HUDEP-2 (cell line): ENCODE data around the gene BIRC2.

Experiments
- DNase-seq, 76 experiments: peaks; one replicate each; lab custom pipeline; 2025; ENCODE audit not compliant: unreplicated experiment in 76 of 76; lab: John Stamatoyannopoulos, UW

The BIRC2 gene

GRCh38 chr11:102398297-102398696 is 51.3 kb downstream of the BIRC2 start:
- DNase-seq = no peak

GRCh38 chr11:102399189-102399588 is 52.2 kb downstream of the BIRC2 start:
- DNase-seq = no peak

- no peak for DNase-seq
These were observed 53.6 kb downstream of the BIRC2 start for GRCh38 chr11:102400603-102401002.

- no peak for DNase-seq
These were observed 54.9 kb downstream of the BIRC2 start for GRCh38 chr11:102401905-102402304.

DNA sequence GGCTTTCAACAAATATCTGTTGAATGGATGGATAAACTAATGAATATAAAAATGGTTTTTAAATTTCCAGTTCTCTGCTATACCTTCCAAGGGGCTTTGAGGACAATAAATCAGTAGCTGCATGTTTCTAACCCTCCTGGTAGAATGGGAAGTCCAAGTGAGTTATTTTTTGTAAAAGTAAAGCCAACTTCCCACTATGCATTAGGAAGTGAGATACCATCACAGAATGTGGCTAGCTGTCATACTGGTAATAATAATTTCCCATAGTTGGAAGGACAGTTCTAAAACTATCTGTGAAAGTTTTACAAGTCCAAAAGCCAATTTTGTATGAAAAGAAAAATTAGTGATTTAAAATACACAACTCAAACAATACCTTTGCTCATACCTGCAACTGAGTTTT is 55.5 kb downstream of the BIRC2 start:
- DNase-seq = no peak

GRCh38 chr11:102405501-102405900 is 58.5 kb downstream of the BIRC2 start:
- no peak for DNase-seq

GRCh38 chr11:102406099-102406498 is 59.1 kb downstream of the BIRC2 start:
- no peak for DNase-seq

DNA sequence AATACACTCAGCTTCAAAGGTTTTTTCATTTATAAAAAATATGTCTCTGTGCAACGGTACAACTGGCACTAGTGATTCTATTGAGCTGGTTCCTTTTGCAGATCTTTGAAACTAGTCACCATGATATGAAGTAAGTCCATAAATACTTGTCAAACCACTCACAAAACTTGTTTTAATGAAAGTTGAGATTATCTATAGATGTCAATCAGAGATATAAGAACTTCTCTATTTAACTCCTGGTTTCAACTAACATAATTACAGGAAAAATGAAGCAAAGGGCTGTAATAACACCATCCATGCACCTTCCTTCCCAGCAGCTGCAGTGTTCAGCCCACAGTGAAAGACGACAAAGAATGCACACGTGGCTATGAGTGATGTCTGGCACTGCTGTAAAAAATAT is 60.9 kb downstream of the BIRC2 start:
- DNase-seq = no peak

GRCh38 chr11:102408339-102408738 is 61.3 kb downstream of the BIRC2 start:
- no peak for DNase-seq

- no peak for DNase-seq
These were observed 63.4 kb downstream of the BIRC2 start for GRCh38 chr11:102410382-102410784.

- no peak for DNase-seq
These were observed 64.1 kb downstream of the BIRC2 start for GRCh38 chr11:102411142-102411541.

- no peak for DNase-seq
These were observed 66.5 kb downstream of the BIRC2 start for GRCh38 chr11:102413497-102413896.

- no peak for DNase-seq
These were observed 67.5 kb downstream of the BIRC2 start for GRCh38 chr11:102414559-102414958.

GRCh38 chr11:102415304-102415916 is 68.4 kb downstream of the BIRC2 start:
- DNase-seq = no peak

DNA sequence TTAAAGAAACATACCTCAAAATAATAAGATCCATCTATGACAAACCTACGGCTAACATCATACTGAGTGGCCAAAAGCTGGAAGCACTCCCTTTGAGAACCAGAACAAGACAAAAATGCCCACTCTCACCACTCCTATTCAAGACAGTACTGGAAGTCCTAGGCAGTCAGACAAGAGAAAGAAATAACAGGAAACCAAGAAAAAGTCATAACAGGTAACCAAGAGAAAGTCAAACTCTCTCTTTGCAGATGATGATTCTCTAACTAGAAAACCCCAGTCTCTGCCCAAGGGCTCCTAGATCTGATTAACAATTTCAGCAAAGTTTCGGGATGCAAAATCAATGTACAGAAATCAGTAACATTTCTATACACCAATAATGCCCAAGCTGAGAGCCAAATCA is 70.0 kb downstream of the BIRC2 start:
- DNase-seq = no peak

DNA sequence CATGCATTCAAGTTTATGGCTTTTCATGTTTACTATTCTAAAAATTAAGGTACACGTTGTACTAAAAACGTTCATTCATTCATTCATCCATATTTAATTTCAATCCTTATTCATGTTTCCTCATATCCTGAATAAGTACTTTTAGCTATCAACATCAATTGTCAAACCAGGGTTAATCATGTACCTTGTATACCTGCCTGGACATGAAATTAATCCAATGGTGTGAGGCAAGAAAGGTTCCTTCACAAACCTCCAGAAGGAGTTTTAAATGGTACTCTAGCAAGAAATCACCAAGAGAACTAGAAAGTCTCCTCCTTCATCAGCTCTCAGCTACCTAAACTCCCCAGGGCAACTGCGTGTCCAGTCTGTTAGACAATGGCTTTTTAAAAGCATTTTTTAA is 72.2 kb downstream of the BIRC2 start:
- DNase-seq = no peak

DNA sequence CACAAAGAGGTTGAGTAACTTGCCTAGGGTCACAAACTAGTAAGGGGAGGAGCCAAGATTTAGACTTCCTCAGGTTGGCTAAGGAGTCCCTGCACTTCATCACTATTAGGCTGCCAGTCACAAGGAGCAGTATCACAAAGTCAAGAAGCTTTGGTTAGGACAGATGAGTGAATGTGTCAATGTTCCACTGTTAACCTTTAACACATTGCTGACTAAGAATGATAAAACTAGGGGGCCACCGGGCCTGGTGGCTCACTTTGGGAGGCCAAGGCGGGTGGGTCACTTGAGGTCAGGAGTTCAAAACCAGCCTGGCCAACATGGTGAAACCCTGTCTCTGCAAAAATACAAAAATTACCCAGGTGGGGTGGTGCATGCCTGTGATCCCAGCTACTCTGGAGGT is 73.5 kb downstream of the BIRC2 start:
- no peak for DNase-seq

DNA sequence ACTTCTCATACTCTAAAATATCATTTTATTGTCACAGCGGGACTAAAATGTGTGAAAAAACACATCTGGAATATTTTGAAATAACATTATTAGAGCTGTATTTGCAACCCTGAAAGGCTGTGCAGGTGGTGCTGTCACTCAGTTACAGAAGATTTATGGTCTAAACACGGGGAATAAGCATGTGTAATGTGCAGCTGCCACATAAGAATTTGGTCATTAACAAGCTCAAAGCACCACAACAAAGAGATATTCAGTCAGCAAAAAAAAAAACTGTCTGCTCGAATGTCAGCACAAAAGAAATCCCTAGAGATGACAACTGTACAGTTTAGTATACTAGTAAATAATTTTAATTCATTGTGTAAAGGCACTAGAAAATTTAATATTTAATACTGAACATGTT is 74.2 kb downstream of the BIRC2 start:
- DNase-seq = no peak

GRCh38 chr11:102422817-102423712 is 76.1 kb downstream of the BIRC2 start:
- DNase-seq = no peak

DNA sequence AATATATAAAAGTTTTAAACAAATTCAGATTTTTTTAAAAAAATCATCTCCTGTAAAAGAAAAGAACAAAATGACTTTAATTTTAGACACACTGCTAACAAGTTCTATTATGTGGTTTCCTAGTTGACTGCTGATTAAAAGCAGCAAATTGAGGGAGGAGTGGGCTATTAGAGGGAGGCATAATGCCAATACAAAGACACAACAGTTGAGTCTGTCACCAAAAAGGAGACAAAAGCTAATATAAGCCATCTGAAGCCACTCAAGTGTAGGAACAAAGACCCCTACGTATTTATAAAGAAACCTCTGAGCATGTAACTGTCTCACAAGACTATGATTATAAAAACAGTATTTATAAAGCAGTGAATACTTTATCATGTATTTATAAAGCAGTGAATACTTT is 76.9 kb downstream of the BIRC2 start:
- DNase-seq = no peak

DNA sequence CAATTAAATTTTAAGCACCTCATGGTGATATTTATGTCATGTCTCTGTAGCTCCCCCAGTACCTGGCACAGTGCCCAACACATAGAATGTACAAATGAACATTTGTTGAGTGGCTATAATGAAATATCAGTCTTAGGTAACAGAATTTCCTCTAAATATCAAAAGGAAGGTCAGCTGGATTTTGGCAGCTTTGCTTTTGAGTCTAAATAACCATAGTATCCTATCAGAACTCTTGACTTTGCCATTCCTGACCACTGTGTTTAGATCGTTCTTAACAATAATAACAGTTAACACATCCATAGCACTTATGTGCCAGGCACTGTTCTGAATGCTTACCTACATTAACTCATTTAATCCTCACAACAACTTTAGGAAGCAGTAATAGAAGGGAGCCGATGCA is 79.0 kb downstream of the BIRC2 start:
- no peak for DNase-seq

GRCh38 chr11:102426570-102426969 is 79.6 kb downstream of the BIRC2 start:
- DNase-seq = no peak
